Myocyte (in vitro differentiated cells): ENCODE data around the gene VWA5B1. TPM values are rescaled to one million over a fixed set of nuclear protein-coding genes. Genes with fewer than 3 reads are reported as not detected.

Source experiments
- DNase-seq: peaks from one replicate; pipeline ENCODE4 v3.0.0-alpha.2; 2012; ENCODE audit warnings: low read depth
- total RNA-seq: library from RNA; depleted of rRNA; stranded (reverse); fragments of >200 nt; gene quantifications from 2 replicates; pipeline ENCODE4 v1.2.3, GENCODE V29; 2014

VWA5B1 gene
- total RNA-seq, 1 donor from 2014 or later: not detected

- no peak for DNase-seq
Measured at GRCh38 chr1:20385630-20386029, 95.0 kb downstream of the VWA5B1 start.

DNA sequence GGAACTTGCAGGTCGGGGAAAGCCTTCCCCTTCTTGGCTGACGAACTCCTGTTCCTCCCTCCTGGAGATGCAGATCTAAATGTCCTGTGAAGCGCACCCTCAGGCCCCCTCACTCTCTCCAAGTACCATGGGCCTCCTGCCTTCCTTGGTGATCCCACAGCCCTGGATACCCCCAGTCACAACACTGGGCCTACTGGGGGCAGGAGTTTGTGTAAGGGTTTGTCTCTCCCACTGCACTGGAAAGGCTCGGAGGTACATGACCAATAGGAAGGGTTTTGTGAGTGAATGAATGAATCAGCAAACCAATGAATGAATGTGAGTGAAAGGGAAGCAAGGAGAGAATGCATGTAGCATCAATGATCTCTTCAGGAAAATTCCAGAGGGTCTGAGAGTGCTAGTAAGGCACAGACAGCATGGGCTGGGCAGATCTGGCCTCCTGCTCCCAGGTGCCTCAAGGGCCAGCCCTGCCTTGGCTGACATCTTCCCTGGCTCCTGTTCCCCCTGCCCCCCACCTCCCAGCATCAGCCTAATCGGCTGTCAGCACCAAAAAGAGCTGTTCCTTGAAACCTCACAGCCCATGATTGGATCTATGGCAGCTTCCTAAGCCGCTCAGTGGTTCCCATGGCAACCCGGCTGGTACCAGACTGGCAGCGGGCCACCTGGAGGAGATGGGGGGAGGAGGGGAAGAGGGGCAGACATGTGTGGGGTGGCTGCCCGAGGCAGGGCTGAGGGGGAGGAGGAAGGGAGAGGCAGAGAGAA, 95.8 kb downstream of the VWA5B1 start:
- DNase-seq: no peak

- DNase-seq: no peak
Measured at GRCh38 chr1:20389571-20389970, 98.9 kb downstream of the VWA5B1 start.

DNA sequence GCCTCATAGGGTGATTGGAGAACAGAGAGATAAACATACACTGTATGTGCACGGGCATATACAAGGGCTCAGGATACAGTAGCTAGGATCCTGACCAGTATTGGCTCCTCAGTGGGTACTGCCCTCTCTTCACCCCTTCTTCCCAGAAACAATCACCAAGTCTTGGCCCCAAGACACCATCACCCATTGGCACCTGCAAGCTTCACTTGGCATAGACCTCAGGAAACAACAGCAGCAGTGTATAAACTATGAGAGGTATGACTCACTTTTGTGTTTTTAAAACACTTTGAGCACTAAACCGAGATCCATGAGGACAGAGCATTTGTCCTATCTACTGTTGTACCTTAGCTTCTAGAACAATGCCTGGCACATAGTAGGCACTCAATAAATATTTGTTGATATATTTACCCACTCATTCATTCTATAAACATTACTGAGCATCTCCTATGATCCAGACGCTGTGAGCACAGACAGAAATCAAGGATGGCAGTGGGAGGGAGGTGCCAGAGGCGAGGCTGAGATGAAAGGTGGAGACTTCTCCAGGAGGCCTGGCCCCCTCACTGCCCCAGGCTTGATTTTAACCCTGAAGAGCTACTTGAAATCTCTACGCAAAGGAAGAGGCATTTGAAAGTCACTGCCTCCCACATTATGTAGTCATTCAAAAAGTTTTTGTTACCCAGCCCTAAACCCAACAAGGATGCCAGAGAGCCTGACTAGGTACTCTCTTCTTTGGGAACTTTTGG, 100.1 kb downstream of the VWA5B1 start:
- no peak for DNase-seq

DNA sequence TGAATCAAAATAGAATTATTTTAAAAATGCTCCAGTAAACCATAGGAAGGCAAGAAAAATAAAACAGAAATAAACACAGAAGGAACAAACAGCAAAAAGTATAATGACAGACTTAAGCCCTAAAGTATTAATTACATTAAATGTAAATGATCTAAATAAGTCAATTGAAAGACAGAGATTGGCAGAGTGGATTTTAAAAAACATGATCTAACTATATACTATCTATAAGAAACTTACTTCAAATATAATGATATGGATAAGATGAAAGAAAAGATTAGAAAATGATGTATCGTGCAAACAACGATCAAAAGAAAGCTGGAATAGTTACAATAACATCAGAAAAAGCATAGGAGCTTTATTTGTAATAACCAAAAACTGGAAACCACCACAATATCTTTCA, 104.6 kb downstream of the VWA5B1 start:
- no peak for DNase-seq

DNA sequence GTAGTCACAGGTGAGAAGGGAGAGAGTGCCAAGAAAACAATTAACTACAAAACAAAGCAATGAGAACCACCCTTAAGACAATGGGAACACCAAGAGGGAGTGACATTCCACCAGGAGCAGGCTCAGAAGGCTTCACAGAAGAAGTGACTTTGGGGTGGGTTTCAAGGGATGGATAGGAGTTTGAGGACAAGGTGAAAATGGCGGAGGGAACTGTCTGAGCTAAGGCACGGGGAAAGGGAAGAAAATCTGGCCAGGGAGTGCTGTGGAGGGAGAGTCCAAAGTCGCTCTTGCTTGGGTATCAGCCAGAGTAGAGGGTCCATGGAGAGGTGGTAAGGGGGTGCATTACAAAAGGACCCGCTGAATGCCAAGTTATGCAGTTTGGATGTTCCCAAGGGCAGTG, 108.1 kb downstream of the VWA5B1 start:
- DNase-seq: no peak

DNA sequence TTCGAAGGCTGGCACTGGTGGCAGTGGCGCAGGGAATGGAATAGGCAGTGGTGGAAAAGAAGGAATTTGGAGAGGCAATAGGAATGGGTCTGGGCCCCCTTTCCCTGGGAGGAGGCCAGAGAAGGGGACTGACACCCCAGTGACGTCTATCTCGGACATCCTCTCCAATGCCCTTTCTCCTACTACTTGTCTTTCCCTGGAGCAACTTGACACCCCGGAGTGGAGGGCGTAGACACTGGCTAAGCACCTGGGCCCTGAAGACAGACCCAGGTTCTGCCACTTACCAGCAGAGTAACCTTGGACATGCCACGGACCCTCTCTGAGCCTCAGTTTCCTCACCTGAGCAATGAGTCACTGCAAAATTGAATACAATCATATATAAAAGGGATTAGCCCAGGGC, 108.5 kb downstream of the VWA5B1 start:
- DNase-seq: no peak

DNA sequence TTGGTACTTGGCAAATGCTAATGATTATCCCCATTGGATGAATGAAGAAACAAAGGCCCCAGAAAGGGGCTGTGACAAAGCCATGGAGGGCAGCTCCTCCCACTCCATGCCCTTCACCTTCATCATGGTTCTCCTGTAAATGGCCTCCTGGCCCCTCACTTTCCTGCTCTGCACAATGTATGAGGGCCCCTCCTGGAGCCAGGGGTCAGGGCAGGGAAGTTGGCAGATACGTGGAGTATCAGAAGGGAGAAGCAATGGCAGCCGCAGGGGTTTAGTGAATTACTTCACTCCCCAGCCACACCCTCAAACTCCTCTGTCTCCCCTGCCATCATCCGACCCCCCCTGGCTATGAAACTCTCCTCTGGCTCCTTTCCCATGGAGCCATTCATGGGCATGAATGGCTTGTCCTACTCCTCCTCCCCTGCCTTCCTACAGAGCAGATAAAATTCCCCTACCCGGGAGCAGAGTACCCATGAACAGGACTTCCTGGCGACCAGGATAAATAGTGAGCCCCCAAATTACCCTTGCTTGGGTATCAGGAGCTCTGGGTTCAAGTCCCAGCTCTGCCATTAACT, 109.0 kb downstream of the VWA5B1 start:
- no peak for DNase-seq

- DNase-seq: peak; percentile 85
Measured at GRCh38 chr1:20400341-20401177, 109.9 kb downstream of the VWA5B1 start.

DNA sequence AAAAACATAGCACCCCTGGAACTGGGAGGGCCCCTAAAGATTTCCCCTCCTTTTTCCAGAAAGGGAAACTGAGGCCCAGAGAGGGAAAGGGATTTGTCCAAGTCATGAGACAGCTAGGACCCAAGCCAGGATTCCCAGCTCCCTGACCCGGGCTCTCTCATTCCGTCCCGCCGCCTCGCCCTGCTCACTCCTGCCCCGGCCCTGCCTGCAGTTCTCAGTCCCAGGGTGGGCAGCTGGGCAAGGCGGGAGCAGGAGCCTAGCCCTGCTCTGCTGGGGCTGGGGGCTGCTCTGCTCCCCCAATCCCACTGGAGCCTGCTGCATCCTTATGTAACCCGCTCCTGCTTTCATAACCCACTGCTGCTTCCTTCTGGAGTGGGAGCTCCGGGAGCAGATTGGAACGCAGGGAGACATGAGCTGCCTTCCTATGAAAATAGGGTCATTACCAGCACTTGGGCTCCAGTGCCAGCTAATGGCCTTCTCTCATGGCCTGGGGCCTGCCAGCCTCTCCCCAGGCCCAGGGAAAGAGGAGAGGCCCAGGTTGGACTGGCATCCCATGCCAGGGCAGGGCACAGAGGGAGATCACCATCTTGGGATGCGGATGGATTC, 110.8 kb downstream of the VWA5B1 start:
- DNase-seq: no peak

- DNase-seq: no peak
Measured at GRCh38 chr1:20402585-20403422, 112.1 kb downstream of the VWA5B1 start.

- no peak for DNase-seq
Measured at GRCh38 chr1:20403423-20404145, 112.9 kb downstream of the VWA5B1 start.

DNA sequence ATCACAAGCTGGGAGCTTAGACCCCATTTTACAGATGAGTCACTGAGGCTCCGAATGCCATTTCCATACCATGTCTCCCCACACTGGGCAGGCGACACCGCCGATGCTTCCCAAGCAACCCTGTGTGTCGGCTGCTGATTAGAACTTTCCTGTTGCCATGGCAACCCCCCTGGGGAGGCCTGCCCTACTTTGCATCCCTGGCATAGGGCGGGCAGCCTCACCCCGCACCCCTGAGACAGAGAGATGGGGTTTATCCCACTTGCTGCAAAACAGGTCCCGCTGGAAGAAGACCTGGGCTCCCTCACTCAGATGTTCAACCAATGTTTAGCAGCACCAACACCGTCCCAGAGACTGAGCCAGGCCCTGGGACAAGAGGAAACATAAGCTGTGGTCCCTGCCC, 113.8 kb downstream of the VWA5B1 start:
- no peak for DNase-seq

Other genes with a start within 250 kb of the VWA5B1 start
- gene PLA2G5, start 220.7 kb upstream of the VWA5B1 start, total RNA-seq: not detected in 2 replicates
- not detected in 2 replicates for gene PLA2G2D, start 171.3 kb upstream of the VWA5B1 start, total RNA-seq
- gene PLA2G2F, start 151.6 kb upstream of the VWA5B1 start, total RNA-seq: not detected in 2 replicates
- gene UBXN10, start 104.8 kb upstream of the VWA5B1 start, total RNA-seq: 0.03 TPM in 1 of 2 replicates, not detected in the other
- gene PLA2G2C, start 104.4 kb upstream of the VWA5B1 start, total RNA-seq: not detected in 2 replicates
- 8.4 and 11.4 TPM in 2 replicates for gene CAMK2N1, start 195.3 kb downstream of the VWA5B1 start, total RNA-seq
- 37.6 and 42.4 TPM in 2 replicates for gene MUL1, start 217.3 kb downstream of the VWA5B1 start, total RNA-seq